ENCODE measurements around the gene AUTS2. TPM values are rescaled to one million over a fixed set of nuclear protein-coding genes. Genes with fewer than 3 reads are reported as not detected.

Gene AUTS2
- total and polyA plus RNA-seq, 9 of the 15 experiments (the other 6 are each of a cell fraction or from before 2014, with no cell fraction given): 0.58 TPM; not detected in 8

- no peak for TF ChIP-seq PREB (CRISPR knock-in tag; IDR thresholded peaks at IDR 0.05)
Measured at GRCh38 chr7:70589010-70589409, 990.7 kb downstream of the AUTS2 start (continued).

- DNase-seq (ENCODE audit: extremely low read depth in 1 of 4, low spot score in 3 of 4) (no peak), ATAC-seq (no peak), FAIRE-seq (no peak)
- H3K4me1 ChIP-seq (replicated peaks in 1 of 2; ENCODE audit: control insufficient read depth in 2 of 2, insufficient read depth in 2 of 2, low read length in 2 of 2): no peaks in the 10 kb centered on the region
- H3K9me1 ChIP-seq (ENCODE audit: control insufficient read depth, insufficient read depth, low read length): no peaks in the 10 kb centered on the region
- H3K36me3 ChIP-seq (ENCODE audit: control insufficient read depth, insufficient read depth, low read length): no peaks in the 10 kb centered on the region
- no peak overlapping the region for H3K4me3 ChIP-seq
- TF ChIP-seq PURB (CRISPR knock-in tag; IDR thresholded peaks at IDR 0.05; ENCODE audit: low read depth) (no peak), KAT2B (IDR thresholded peaks at IDR 0.05; ENCODE audit: low read depth, low read length) (no peak), FOXA3 (CRISPR knock-in tag; conservative IDR thresholded peaks at IDR 0.05 in 1 of 2, IDR thresholded peaks at IDR 0.05 in 1 of 2) (no peak), ZBTB49 (CRISPR knock-in tag; IDR thresholded peaks at IDR 0.05; ENCODE audit: borderline replicate concordance) (no peak), IRF1 (CRISPR knock-in tag; IDR thresholded peaks at IDR 0.05; ENCODE audit: borderline replicate concordance) (no peak), SFPQ (IDR thresholded peaks at IDR 0.05; ENCODE audit: low read depth, low read length) (no peak), NFIC (IDR thresholded peaks at IDR 0.05) (no peak), HDAC6 (IDR thresholded peaks at IDR 0.05; ENCODE audit: low read depth, low read length) (no peak)
- H3K27ac ChIP-seq (ENCODE audit: extremely low read depth, low read depth, low read length): no peak overlapping the region
- no peaks in the 10 kb centered on the region; the same call in 1 of the 2 replicates for H4K20me1 ChIP-seq (replicated peaks; ENCODE audit: control insufficient read depth, insufficient read depth, low read length)
- H2AFZ ChIP-seq (ENCODE audit: low read depth, low read length): no peak overlapping the region
- 6% methylated on average over 3 of the region's 3 CpGs for WGBS (ENCODE audit: insufficient coverage, low coverage, missing lambda C conversion rate)
- POLR2A ChIA-PET: no interaction called here
- H3K79me2 ChIP-seq (ENCODE audit: control insufficient read depth, insufficient read depth, low read length): no peaks in the 10 kb centered on the region
- CTCF ChIA-PET (ENCODE audit: low intra/inter-chr PET ratio): no interaction called here
- no peaks in the 10 kb centered on the region for H3K9me3 ChIP-seq (replicated peaks; ENCODE audit: control insufficient read depth, insufficient read depth, low read depth, low read length)
- no TSS peak for BruUV-seq (replicated peaks)
- in situ Hi-C loops (cut with MboI) (no loop called here), intact Hi-C loops (cut with micrococcal nuclease) (no loop called here)
- no peak overlapping the region for H3K9ac ChIP-seq (ENCODE audit: insufficient read depth in 1 of 2, low read depth in 2 of 2, low read length in 2 of 2)
- no peak overlapping the region for H3K4me2 ChIP-seq (ENCODE audit: insufficient read depth, low read length)
- H3K27me3 ChIP-seq (ENCODE audit: control insufficient read depth in 2 of 2, insufficient read depth in 2 of 2, low read length in 2 of 2): peaks cover 18 to 27% of the 10 kb centered on the region in 2 experiments
Measured at GRCh38 chr7:70589590-70589989, 991.3 kb downstream of the AUTS2 start.
